ENCODE results near the gene TTBK1.

Gene TTBK1

GRCh38 chr6:43292763-43293318, 49.6 kb downstream of the TTBK1 start:
- H3K27ac ChIP-seq: no peak overlapping the region
- TF ChIP-seq, protein P1, sequence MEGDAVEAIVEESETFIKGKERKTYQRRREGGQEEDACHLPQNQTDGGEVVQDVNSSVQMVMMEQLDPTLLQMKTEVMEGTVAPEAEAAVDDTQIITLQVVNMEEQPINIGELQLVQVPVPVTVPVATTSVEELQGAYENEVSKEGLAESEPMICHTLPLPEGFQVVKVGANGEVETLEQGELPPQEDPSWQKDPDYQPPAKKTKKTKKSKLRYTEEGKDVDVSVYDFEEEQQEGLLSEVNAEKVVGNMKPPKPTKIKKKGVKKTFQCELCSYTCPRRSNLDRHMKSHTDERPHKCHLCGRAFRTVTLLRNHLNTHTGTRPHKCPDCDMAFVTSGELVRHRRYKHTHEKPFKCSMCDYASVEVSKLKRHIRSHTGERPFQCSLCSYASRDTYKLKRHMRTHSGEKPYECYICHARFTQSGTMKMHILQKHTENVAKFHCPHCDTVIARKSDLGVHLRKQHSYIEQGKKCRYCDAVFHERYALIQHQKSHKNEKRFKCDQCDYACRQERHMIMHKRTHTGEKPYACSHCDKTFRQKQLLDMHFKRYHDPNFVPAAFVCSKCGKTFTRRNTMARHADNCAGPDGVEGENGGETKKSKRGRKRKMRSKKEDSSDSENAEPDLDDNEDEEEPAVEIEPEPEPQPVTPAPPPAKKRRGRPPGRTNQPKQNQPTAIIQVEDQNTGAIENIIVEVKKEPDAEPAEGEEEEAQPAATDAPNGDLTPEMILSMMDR (conservative IDR thresholded peaks at IDR 0.05): no peak

GRCh38 chr6:43293698-43294097, 50.4 kb downstream of the TTBK1 start:
- H3K27ac ChIP-seq: no peak overlapping the region
- TF ChIP-seq, protein P1 (conservative IDR thresholded peaks at IDR 0.05): no peak

DNA sequence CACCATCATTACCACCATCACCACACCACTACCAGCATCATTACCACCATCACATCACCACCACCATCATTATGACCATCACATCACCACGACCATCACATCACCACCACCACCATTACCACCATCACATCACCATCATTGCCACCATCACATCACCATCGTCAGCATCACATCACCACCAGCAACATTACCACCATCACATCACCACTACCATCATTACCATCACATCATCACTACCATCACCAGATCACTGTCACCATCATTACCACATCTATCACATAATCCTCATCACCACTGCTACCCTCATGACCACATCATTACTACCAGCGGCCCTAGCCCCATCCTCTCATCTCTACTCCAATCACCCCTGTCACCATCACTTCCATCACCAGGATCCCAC, 51.3 kb downstream of the TTBK1 start:
- no peak overlapping the region for H3K27ac ChIP-seq
- TF ChIP-seq, protein P1 (conservative IDR thresholded peaks at IDR 0.05): no peak

DNA sequence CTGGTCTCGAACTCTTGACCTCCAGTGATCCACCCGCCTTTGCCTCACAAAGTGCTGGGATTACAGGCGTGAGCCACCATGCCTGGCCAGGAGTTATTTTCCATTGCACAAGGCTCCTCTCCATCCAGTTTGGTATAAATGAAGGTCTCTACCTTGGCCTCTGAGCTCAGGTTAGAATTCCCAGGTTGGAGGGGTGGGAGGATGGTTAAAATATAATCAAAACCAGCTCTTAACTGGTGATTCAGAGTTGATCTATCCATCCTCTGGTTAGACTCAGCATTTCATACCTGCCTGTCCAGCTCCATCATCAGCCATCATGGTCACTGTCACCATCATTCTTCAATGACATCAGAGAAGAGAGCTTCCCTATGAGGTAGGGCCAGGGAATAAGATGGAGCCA, 52.2 kb downstream of the TTBK1 start:
- no peak overlapping the region for H3K27ac ChIP-seq
- TF ChIP-seq, protein P1 (conservative IDR thresholded peaks at IDR 0.05): no peak

GRCh38 chr6:43296780-43297497, 53.7 kb downstream of the TTBK1 start:
- no peak overlapping the region for H3K27ac ChIP-seq
- TF ChIP-seq, protein P1 (conservative IDR thresholded peaks at IDR 0.05): no peak

DNA sequence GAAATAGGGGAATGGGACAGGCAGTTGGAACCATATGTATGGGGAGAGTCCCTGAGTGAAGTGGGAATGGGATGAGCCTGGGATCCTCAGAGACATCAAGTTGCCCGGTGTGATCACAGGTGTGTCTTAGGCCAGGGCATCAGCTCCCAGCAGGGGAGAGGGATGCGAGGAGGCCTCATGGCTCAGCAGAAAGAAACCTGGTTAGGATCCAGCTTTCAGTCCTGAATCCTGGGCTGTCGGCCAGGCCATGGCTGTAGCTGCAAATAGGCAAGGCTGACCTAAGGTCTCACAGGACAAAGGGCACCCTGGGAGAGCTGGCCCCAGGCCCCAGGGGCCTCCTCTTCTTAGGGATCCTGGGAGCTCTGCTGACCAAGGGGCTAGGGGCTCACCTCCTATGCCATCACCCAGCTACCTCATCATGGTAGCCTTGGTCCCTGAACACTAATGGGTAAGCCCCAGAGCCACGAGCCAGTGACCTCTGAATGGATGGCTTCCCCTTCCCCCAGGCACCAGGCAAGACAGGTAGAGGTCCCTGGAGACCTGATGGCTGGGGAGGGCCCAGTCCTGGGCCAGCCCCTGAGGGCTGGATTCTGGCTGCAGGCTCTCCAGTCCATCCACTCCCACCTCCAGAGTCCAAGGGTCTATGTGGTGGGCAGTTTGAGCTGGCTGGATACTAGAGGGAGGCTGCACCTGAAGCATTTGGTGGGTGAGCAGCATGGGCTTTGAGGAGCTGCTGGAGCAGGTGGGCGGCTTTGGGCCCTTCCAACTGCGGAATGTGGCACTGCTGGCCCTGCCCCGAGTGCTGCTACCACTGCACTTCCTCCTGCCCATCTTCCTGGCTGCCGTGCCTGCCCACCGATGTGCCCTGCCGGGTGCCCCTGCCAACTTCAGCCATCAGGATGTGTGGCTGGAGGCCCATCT, 54.6 kb downstream of the TTBK1 start, which contains the start of gene SLC22A7:
SLC22A7 (plus strand) TSS at position 617 of the 921 bp plus-strand sequence; CDS start at position 716, 99 bp downstream.
- H3K27ac ChIP-seq: no peak within 1 kb of the TSS

More for the DNA sequence above, 54.6 kb downstream of the TTBK1 start, which contains the start of gene SLC22A7:
- TF ChIP-seq, protein P1 (conservative IDR thresholded peaks at IDR 0.05): no peak
